ENCODE measurements around the gene ICA1.

DNA sequence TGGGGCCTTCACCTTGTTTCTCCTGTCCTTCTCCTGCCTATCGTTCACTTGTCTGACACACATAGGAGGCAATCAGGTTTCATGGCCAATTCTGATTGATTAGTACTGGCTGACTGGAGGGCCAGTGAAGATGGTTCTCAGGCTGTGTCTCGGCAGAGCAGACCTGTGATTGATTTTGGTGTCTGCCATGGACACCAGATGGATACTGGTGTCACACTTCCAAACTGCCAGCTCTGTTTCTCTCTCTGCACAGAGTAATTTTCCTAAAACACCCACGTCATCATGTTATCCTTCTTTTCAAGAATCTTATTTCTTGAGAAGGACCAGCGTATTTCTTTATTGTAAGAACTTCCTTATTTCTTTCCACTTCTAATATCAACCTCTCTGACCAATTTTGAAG, 117.1 kb downstream of the ICA1 start:
- TF ChIP-seq POLR2A (IDR thresholded peaks at IDR 0.05) (no peak), POLR2AphosphoS5 (IDR thresholded peaks at IDR 0.05) (no peak)
- TF ChIP-seq, protein P1, sequence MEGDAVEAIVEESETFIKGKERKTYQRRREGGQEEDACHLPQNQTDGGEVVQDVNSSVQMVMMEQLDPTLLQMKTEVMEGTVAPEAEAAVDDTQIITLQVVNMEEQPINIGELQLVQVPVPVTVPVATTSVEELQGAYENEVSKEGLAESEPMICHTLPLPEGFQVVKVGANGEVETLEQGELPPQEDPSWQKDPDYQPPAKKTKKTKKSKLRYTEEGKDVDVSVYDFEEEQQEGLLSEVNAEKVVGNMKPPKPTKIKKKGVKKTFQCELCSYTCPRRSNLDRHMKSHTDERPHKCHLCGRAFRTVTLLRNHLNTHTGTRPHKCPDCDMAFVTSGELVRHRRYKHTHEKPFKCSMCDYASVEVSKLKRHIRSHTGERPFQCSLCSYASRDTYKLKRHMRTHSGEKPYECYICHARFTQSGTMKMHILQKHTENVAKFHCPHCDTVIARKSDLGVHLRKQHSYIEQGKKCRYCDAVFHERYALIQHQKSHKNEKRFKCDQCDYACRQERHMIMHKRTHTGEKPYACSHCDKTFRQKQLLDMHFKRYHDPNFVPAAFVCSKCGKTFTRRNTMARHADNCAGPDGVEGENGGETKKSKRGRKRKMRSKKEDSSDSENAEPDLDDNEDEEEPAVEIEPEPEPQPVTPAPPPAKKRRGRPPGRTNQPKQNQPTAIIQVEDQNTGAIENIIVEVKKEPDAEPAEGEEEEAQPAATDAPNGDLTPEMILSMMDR (IDR thresholded peaks at IDR 0.05 in 8 of 11, conservative IDR thresholded peaks at IDR 0.05 in 3 of 11), result no peak

Measured in spleen (tissue), 7 donors.